B cell (primary cell): ENCODE results near the gene LYST.

Experiments used
- CTCF ChIP-seq: fragments of 200-600 bp; IDR thresholded peaks from one replicate; pipeline ENCODE4 v1.8.0; 2022; ENCODE audit warnings: antibody characterized with exemption, mild to moderate bottlenecking
- EZH2 ChIP-seq: IDR thresholded peaks from 2 replicates; pipeline ENCODE4 v1.6.1; 2012; ENCODE audit warnings: borderline replicate concordance, low read depth, mild to moderate bottlenecking, moderate library complexity, low read length; ENCODE audit not compliant: insufficient read depth, poor library complexity, severe bottlenecking

- no peak for TF ChIP-seq CTCF
- TF ChIP-seq EZH2: peak; percentile 97
Measured at GRCh38 chr1:235650341-235651169, 216.2 kb downstream of the LYST start.
